Type B pancreatic cell (in vitro differentiated cells): ENCODE data around the gene AP1M1. TPM values are rescaled to one million over a fixed set of nuclear protein-coding genes. Genes with fewer than 3 reads are reported as not detected.

Experiments
- DNase-seq: peaks from one replicate; pipeline ENCODE4 v3.0.0; 2021; ENCODE audit warnings: mixed read lengths; ENCODE audit not compliant: unreplicated experiment; ENCODE audit errors: extremely low spot score
- H3K27ac Mint-ChIP-seq: 2 replicates; pipeline ENCODE4 v1.8.0; 2021; ENCODE audit warnings: mild to moderate bottlenecking, mixed read lengths
- H3K27me3 Mint-ChIP-seq: 2 replicates; pipeline ENCODE4 v1.8.0; 2021; ENCODE audit warnings: mixed read lengths
- H3K36me3 Mint-ChIP-seq: 2 replicates; pipeline ENCODE4 v1.8.0; 2021; ENCODE audit warnings: mixed read lengths
- H3K4me1 Mint-ChIP-seq: one replicate; pipeline ENCODE4 v1.8.0; 2021; ENCODE audit warnings: mixed read lengths; ENCODE audit not compliant: unreplicated experiment
- H3K4me3 Mint-ChIP-seq: 2 replicates; pipeline ENCODE4 v1.8.0; 2021; ENCODE audit warnings: mild to moderate bottlenecking, mixed read lengths
- H3K9me3 Mint-ChIP-seq: 2 replicates; pipeline ENCODE4 v1.8.0; 2021; ENCODE audit warnings: mixed read lengths
- CTCF ChIP-seq: fragments of 200-600 bp; sonication (generic); conservative IDR thresholded peaks from 2 replicates; pipeline ENCODE4 v1.5.0; 2021; ENCODE audit warnings: antibody characterized with exemption, mild to moderate bottlenecking
- total RNA-seq: library from RNA; stranded (reverse); gene quantifications from 2 replicates; pipeline ENCODE4 v1.2.1, GENCODE V29; 2021; ENCODE audit warnings: low replicate concordance

AP1M1 gene
- total RNA-seq, 1 donor from 2014 or later, result 75.0 TPM

- Mint-ChIP-seq H3K27me3 (no peaks in the 10 kb centered on the region), H3K36me3 (no peaks in the 10 kb centered on the region), H3K4me3 (no peak overlapping the region), H3K9me3 (no peaks in the 10 kb centered on the region), H3K27ac (no peak overlapping the region), H3K4me1 (no peaks in the 10 kb centered on the region)
- DNase-seq, result no peak
- TF ChIP-seq CTCF, result no peak
Measured at GRCh38 chr19:16161840-16162239, 35.9 kb upstream of the AP1M1 start.

GRCh38 chr19:16164222-16164890 lies 33.4 kb upstream of the AP1M1 start:
- no peaks in the 10 kb centered on the region for H3K27me3 Mint-ChIP-seq
- DNase-seq, result no peak

GRCh38 chr19:16166417-16166816 lies 31.3 kb upstream of the AP1M1 start:
- no peaks in the 10 kb centered on the region for H3K4me1 Mint-ChIP-seq
- H3K27me3 Mint-ChIP-seq, result no peaks in the 10 kb centered on the region
- DNase-seq, result no peak
- no peak overlapping the region for H3K4me3 Mint-ChIP-seq
- H3K27ac Mint-ChIP-seq, result no peak overlapping the region
- TF ChIP-seq CTCF, result no peak
- H3K36me3 Mint-ChIP-seq, result no peaks in the 10 kb centered on the region
- H3K9me3 Mint-ChIP-seq, result no peaks in the 10 kb centered on the region

More at GRCh38 chr19:16164222-16164890, 33.4 kb upstream of the AP1M1 start:
- no peak for TF ChIP-seq CTCF
- H3K9me3 Mint-ChIP-seq, result no peaks in the 10 kb centered on the region
- H3K27ac Mint-ChIP-seq, result no peak overlapping the region
- H3K4me3 Mint-ChIP-seq, result no peak overlapping the region
- no peaks in the 10 kb centered on the region for H3K36me3 Mint-ChIP-seq
- no peaks in the 10 kb centered on the region for H3K4me1 Mint-ChIP-seq

- no peak overlapping the region for H3K27ac Mint-ChIP-seq
- H3K4me3 Mint-ChIP-seq, result no peak overlapping the region
- TF ChIP-seq CTCF, result no peak
- H3K36me3 Mint-ChIP-seq, result no peaks in the 10 kb centered on the region
- DNase-seq, result no peak
- no peaks in the 10 kb centered on the region for H3K4me1 Mint-ChIP-seq
- H3K27me3 Mint-ChIP-seq, result no peaks in the 10 kb centered on the region
- no peaks in the 10 kb centered on the region for H3K9me3 Mint-ChIP-seq
Measured at GRCh38 chr19:16167055-16167454, 30.7 kb upstream of the AP1M1 start.

GRCh38 chr19:16168465-16169081 lies 29.1 kb upstream of the AP1M1 start:
- Mint-ChIP-seq H3K36me3 (no peaks in the 10 kb centered on the region), H3K27ac (no peak overlapping the region), H3K4me1 (peaks cover 10% of the 10 kb centered on the region), H3K27me3 (no peaks in the 10 kb centered on the region), H3K4me3 (no peak overlapping the region), H3K9me3 (no peaks in the 10 kb centered on the region)
- no peak for TF ChIP-seq CTCF
- DNase-seq, result no peak
